Lower leg skin (tissue), 4 donors: ENCODE data around the gene OSGEP. TPM values are rescaled to one million over a fixed set of nuclear protein-coding genes. Genes with fewer than 3 reads are reported as not detected.
"Not testable (repeated sequence)": the region's sequence is repeated elsewhere in the genome, so short reads cannot be mapped to it uniquely, and the experiment has no call there.

Source experiments
- DNase-seq, 2 donors: peaks; one replicate each; pipeline ENCODE4 v3.0.0-alpha.2; 2019; ENCODE audit warnings: low spot score in 2 of 2
- H3K4me3 ChIP-seq: fragments of 200-600 bp; sonication (generic); 2 replicates; pipeline ENCODE4 v1.5.1; 2017; ENCODE audit warnings: mild to moderate bottlenecking, low read depth; ENCODE audit not compliant: poor library complexity, severe bottlenecking
- CTCF ChIP-seq, 3 donors: fragments of 450-650 bp; IDR thresholded peaks; one replicate each; pipeline ENCODE4 v1.5.1; 2016; ENCODE audit warnings: antibody characterized with exemption in 3 of 3, mild to moderate bottlenecking in 3 of 3, moderate library complexity in 2 of 3
- POLR2A ChIP-seq, 2 donors: fragments of 450-650 bp; IDR thresholded peaks; one replicate each; pipeline ENCODE4 v1.6.1; 2016 to 2017; ENCODE audit warnings: antibody characterized with exemption in 2 of 2, mild to moderate bottlenecking in 1 of 2, moderate library complexity in 1 of 2
- WGBS, 2 donors: methylation state at CpG; one replicate each; pipeline ENCODE4 v1.1.5; 2018; 5-methylcytosine and 5-hydroxymethylcytosine counted together
- intact Hi-C: fragments of 100-400 bp; cut with DNase I; formaldehyde crosslinking; loops from one replicate; pipeline ENCODE4 v1.15.0; 2023; ENCODE audit warnings: low total_unique reads
- total RNA-seq, 4 donors: library from RNA; depleted of rRNA; stranded (reverse); fragments of >200 nt; gene quantifications; one replicate each; pipeline ENCODE4 v1.1.0, GENCODE V29; 2016

The OSGEP gene
- total RNA-seq, 4 donors from 2014 or later = 13.8 to 54.5 (median 35.8) TPM

- TF ChIP-seq CTCF (IDR thresholded peaks at IDR 0.05) (no peak), POLR2A (IDR thresholded peaks at IDR 0.05) (no peak)
- 6 to 7% methylated on average over 27 to 32 of the region's 32 CpGs for WGBS, 2 donors
- DNase-seq = peak; percentile 35 to 87
- intact Hi-C loops = loop anchor here (10.0 kb wide), 1 partner anchor 224 kb away; the partner anchor contains the start of genes ANG and RNASE4
- peak overlapping the region; percentile 62 for H3K4me3 ChIP-seq
Measured at GRCh38 chr14:20460458-20461224, 6.0 kb upstream of the OSGEP start.

- DNase-seq = no peak
- TF ChIP-seq CTCF (IDR thresholded peaks at IDR 0.05) (no peak), POLR2A (IDR thresholded peaks at IDR 0.05) (no peak)
- 64% methylated on average over 8 of the region's 8 CpGs for WGBS, 2 donors
- H3K4me3 ChIP-seq = no peak overlapping the region
- intact Hi-C loops = no loop called here
Measured at GRCh38 chr14:20458031-20458789, 3.6 kb upstream of the OSGEP start.

GRCh38 chr14:20456971-20457370 lies 2.4 kb upstream of the OSGEP start:
- DNase-seq = no peak
- intact Hi-C loops = no loop called here
- TF ChIP-seq POLR2A (IDR thresholded peaks at IDR 0.05) = no peak
- no peak for TF ChIP-seq CTCF (IDR thresholded peaks at IDR 0.05)
- H3K4me3 ChIP-seq = no peak overlapping the region
- WGBS, 2 donors = 81 to 83% methylated on average over 13 of the region's 13 CpGs

GRCh38 chr14:20455355-20456300 lies 1.0 kb upstream of the OSGEP start:
- intact Hi-C loops = no loop called here
- DNase-seq = no peak
- no peak for TF ChIP-seq CTCF (IDR thresholded peaks at IDR 0.05)
- TF ChIP-seq POLR2A (IDR thresholded peaks at IDR 0.05) = no peak
- peak overlapping the region; percentile 43 for H3K4me3 ChIP-seq
- WGBS, 2 donors = 1% methylated on average over 39 of the region's 39 CpGs

- H3K4me3 ChIP-seq, intact Hi-C loops, DNase-seq: not testable (repeated sequence)
- 94 to 96% methylated on average over 8 of the region's 8 CpGs for WGBS, 2 donors
Measured at GRCh38 chr14:20452831-20453230, 1.8 kb downstream of the OSGEP start.
